Lower lobe of right lung (tissue), 2 donors: ENCODE results near the gene LSMEM2. TPM values are rescaled to one million over a fixed set of nuclear protein-coding genes. Genes with fewer than 3 reads are reported as not detected.
A peak's percentile ranks its signal among the peaks of the same experiment; 100 is the strongest.

ENCODE experiments used
- ATAC-seq, 2 donors: fragments of 200-7000 bp; cut with Tn5 transposase; one replicate each; pipeline ENCODE4 v1.9.1; 2020 to 2022; ENCODE audit warnings: mild to moderate bottlenecking in 2 of 2, moderate library complexity in 2 of 2
- DNase-seq: peaks from one replicate; pipeline ENCODE4 v3.0.0-alpha.2; 2020
- H3K27ac ChIP-seq: fragments of 200-600 bp; one replicate; pipeline ENCODE4 v1.8.0; 2022
- H3K27me3 ChIP-seq: fragments of 200-600 bp; one replicate; pipeline ENCODE4 v1.8.0; 2022; ENCODE audit warnings: low read depth
- H3K36me3 ChIP-seq: fragments of 200-600 bp; one replicate; pipeline ENCODE4 v1.8.0; 2022; ENCODE audit warnings: mild to moderate bottlenecking
- H3K4me1 ChIP-seq: fragments of 200-600 bp; one replicate; pipeline ENCODE4 v1.8.0; 2022
- H3K4me3 ChIP-seq: fragments of 200-600 bp; one replicate; pipeline ENCODE4 v1.8.0; 2022; ENCODE audit warnings: mild to moderate bottlenecking
- H3K9me3 ChIP-seq: fragments of 200-600 bp; one replicate; pipeline ENCODE4 v1.8.0; 2022
- CTCF ChIP-seq: fragments of 200-600 bp; IDR thresholded peaks from one replicate; pipeline ENCODE4 v1.8.0; 2022; ENCODE audit warnings: antibody characterized with exemption, mild to moderate bottlenecking
- intact Hi-C: fragments of 100-400 bp; cut with DNase I; formaldehyde crosslinking; loops from one replicate; pipeline ENCODE4 v1.11.0; 2022
- total RNA-seq: library from RNA; stranded (reverse); fragmentation: NEBNext Ultra II Directional; extraction: Animal tissue kit (Norgen Biotek cat#: 25700); gene quantifications from one replicate; pipeline ENCODE4 v1.2.1, GENCODE V29; 2021
- donor health status: DM: no; HTN: yes; CAD: no; lungs with severe emphysema.

LSMEM2 gene
- total RNA-seq, 1 donor from 2014 or later = not detected

- no peaks in the 10 kb centered on the region for H3K27me3 ChIP-seq
- no peaks in the 10 kb centered on the region for H3K9me3 ChIP-seq
- peak; percentile 28 for TF ChIP-seq CTCF
- DNase-seq (peak; percentile 74), ATAC-seq (peak; percentile 52 to 54)
- intact Hi-C loops = no loop called here
- H3K4me1 ChIP-seq = peaks cover 100% of the 10 kb centered on the region
- H3K36me3 ChIP-seq = peaks cover 61% of the 10 kb centered on the region
- peak overlapping the region; percentile 52 for H3K4me3 ChIP-seq
- peak overlapping the region; percentile 96 for H3K27ac ChIP-seq
These were observed 32.4 kb upstream of the LSMEM2 start for GRCh38 chr3:50246517-50246954.

DNA sequence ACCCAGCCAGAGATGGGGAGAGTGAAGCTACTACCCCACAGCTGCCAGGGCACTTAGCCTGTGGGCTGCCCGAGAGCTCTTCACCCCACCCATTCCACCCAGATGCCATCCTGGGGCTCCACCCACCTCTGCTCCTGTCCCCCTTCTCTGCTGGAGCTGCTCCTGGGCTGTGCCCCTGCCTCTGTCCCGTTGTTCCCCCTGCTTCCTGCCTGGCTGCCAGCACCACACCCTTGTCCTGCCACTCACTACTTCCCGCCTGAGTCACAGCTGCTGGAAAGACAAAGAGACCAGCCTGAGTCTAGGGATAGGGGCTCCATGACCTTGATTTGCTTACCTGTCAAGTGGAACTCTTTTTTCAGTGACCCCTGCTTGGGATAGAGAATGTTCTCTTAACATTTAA, 30.5 kb upstream of the LSMEM2 start:
- peaks cover 75% of the 10 kb centered on the region for H3K36me3 ChIP-seq
- DNase-seq (no peak), ATAC-seq (peak; percentile 36 to 38)
- H3K4me3 ChIP-seq = peak overlapping the region; percentile 6
- no peaks in the 10 kb centered on the region for H3K27me3 ChIP-seq
- H3K9me3 ChIP-seq = no peaks in the 10 kb centered on the region
- no peak for TF ChIP-seq CTCF
- intact Hi-C loops = no loop called here
- peaks cover 96% of the 10 kb centered on the region for H3K4me1 ChIP-seq
- H3K27ac ChIP-seq = peak overlapping the region; percentile 96

GRCh38 chr3:50249457-50249856, 29.4 kb upstream of the LSMEM2 start:
- no peak for DNase-seq
- no peak overlapping the region for H3K4me3 ChIP-seq
- intact Hi-C loops = no loop called here
- no peaks in the 10 kb centered on the region for H3K27me3 ChIP-seq
- H3K27ac ChIP-seq = peak overlapping the region; percentile 96
- TF ChIP-seq CTCF = no peak
- H3K9me3 ChIP-seq = no peaks in the 10 kb centered on the region
- peaks cover 92% of the 10 kb centered on the region for H3K4me1 ChIP-seq
- no peak for ATAC-seq
- H3K36me3 ChIP-seq = peaks cover 77% of the 10 kb centered on the region

- Histone ChIP-seq H3K4me1 (peaks cover 92% of the 10 kb centered on the region), H3K27me3 (no peaks in the 10 kb centered on the region), H3K36me3 (peaks cover 82% of the 10 kb centered on the region), H3K9me3 (no peaks in the 10 kb centered on the region), H3K4me3 (no peak overlapping the region), H3K27ac (peak overlapping the region; percentile 96)
- intact Hi-C loops = no loop called here
- DNase-seq (no peak), ATAC-seq (no peak)
- no peak for TF ChIP-seq CTCF
These were observed 28.4 kb upstream of the LSMEM2 start for GRCh38 chr3:50250514-50250913.

GRCh38 chr3:50251220-50251619, 27.7 kb upstream of the LSMEM2 start:
- Histone ChIP-seq H3K9me3 (no peaks in the 10 kb centered on the region), H3K4me1 (peaks cover 92% of the 10 kb centered on the region), H3K27me3 (no peaks in the 10 kb centered on the region), H3K27ac (peak overlapping the region; percentile 96), H3K4me3 (no peak overlapping the region), H3K36me3 (peaks cover 85% of the 10 kb centered on the region)
- intact Hi-C loops = no loop called here
- no peak for TF ChIP-seq CTCF
- ATAC-seq = no peak
- DNase-seq = no peak
